Tibial nerve (tissue), 4 donors: ENCODE data around the gene SNX9. TPM values are rescaled to one million over a fixed set of nuclear protein-coding genes. Genes with fewer than 3 reads are reported as not detected.

Source experiments
- DNase-seq, 2 donors: peaks; one replicate each; pipeline ENCODE4 v3.0.0-alpha.2; 2019; ENCODE audit warnings: low spot score in 2 of 2
- H3K27ac ChIP-seq, 4 donors: fragments of 200-600 bp; sonication (generic) in 3 of 4; one replicate each; pipeline ENCODE4 v1.5.1; 2017 to 2019; ENCODE audit warnings: mild to moderate bottlenecking in 1 of 4
- H3K27me3 ChIP-seq, 2 donors: fragments of 200-600 bp; sonication (generic) in 1 of 2; one replicate each; pipeline versions ENCODE4 v1.5.1 to v1.6.0; 2017 to 2019
- H3K36me3 ChIP-seq, 3 donors: fragments of 200-600 bp; sonication (generic); one replicate each; pipeline ENCODE4 v1.5.1; 2018 to 2019
- H3K4me1 ChIP-seq, 4 donors: fragments of 200-600 bp; sonication (generic) in 3 of 4; one replicate each; pipeline ENCODE4 v1.5.1; 2017 to 2019
- H3K4me3 ChIP-seq, 4 donors: fragments of 200-600 bp; sonication (generic) in 3 of 4; one replicate each; pipeline ENCODE4 v1.5.1; 2017 to 2019; ENCODE audit warnings: mild to moderate bottlenecking in 1 of 4, moderate library complexity in 1 of 4
- H3K9me3 ChIP-seq, 4 donors: fragments of 200-600 bp; sonication (generic) in 3 of 4; one replicate each; pipeline ENCODE4 v1.5.1; 2017 to 2019
- EP300 ChIP-seq, 2 donors: sonication (generic); formaldehyde crosslinking; IDR thresholded peaks; one replicate each; pipeline ENCODE4 v1.6.1; 2017; ENCODE audit warnings: antibody characterized with exemption in 2 of 2, mild to moderate bottlenecking in 1 of 2
- POLR2A ChIP-seq, 2 donors: fragments of 450-650 bp; IDR thresholded peaks; one replicate each; pipeline ENCODE4 v1.6.1; 2017; ENCODE audit warnings: antibody characterized with exemption in 2 of 2, mild to moderate bottlenecking in 2 of 2, moderate library complexity in 2 of 2
- WGBS, 2 donors: methylation state at CpG; one replicate each; pipeline ENCODE4 v1.1.5; 2018; 5-methylcytosine and 5-hydroxymethylcytosine counted together
- total RNA-seq, 4 donors: library from RNA; depleted of rRNA; stranded (reverse); fragments of >200 nt; gene quantifications; one replicate each; pipeline ENCODE4 v1.1.0, GENCODE V29; 2016
- TF ChIP-seq, protein P1 (sequence below), 5 experiments: fragments of 200-600 bp in 3 of 5; fragments of 450-650 bp in 2 of 5; sonication (generic) in 3 of 5; IDR thresholded peaks; one replicate each; pipeline ENCODE4 v1.5.1; 2016 to 2019; ENCODE audit warnings: antibody characterized with exemption in 5 of 5, mild to moderate bottlenecking in 3 of 5, moderate library complexity in 2 of 5

Gene SNX9
- total RNA-seq, 4 donors from 2014 or later: 61.2 to 69.2 (median 63.9) TPM

GRCh38 chr6:157788180-157788579 is 34.9 kb upstream of the SNX9 start:
- no peak overlapping the region for H3K4me3 ChIP-seq
- TF ChIP-seq POLR2A (IDR thresholded peaks at IDR 0.05) (no peak), EP300 (IDR thresholded peaks at IDR 0.05) (no peak)
- TF ChIP-seq, protein P1, sequence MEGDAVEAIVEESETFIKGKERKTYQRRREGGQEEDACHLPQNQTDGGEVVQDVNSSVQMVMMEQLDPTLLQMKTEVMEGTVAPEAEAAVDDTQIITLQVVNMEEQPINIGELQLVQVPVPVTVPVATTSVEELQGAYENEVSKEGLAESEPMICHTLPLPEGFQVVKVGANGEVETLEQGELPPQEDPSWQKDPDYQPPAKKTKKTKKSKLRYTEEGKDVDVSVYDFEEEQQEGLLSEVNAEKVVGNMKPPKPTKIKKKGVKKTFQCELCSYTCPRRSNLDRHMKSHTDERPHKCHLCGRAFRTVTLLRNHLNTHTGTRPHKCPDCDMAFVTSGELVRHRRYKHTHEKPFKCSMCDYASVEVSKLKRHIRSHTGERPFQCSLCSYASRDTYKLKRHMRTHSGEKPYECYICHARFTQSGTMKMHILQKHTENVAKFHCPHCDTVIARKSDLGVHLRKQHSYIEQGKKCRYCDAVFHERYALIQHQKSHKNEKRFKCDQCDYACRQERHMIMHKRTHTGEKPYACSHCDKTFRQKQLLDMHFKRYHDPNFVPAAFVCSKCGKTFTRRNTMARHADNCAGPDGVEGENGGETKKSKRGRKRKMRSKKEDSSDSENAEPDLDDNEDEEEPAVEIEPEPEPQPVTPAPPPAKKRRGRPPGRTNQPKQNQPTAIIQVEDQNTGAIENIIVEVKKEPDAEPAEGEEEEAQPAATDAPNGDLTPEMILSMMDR (IDR thresholded peaks at IDR 0.05): no peak
- no peaks in the 10 kb centered on the region for H3K36me3 ChIP-seq
- no peak overlapping the region for H3K27ac ChIP-seq
- 82 to 94% methylated on average over 1 of the region's 1 CpG for WGBS, 2 donors
- DNase-seq: no peak
- no peaks in the 10 kb centered on the region for H3K27me3 ChIP-seq
- H3K9me3 ChIP-seq: no peaks in the 10 kb centered on the region
- H3K4me1 ChIP-seq: peaks cover 0 to 16% (median 0%) of the 10 kb centered on the region in 4 donors

- H3K4me1 ChIP-seq: peaks cover 0 to 16% (median 0%) of the 10 kb centered on the region in 4 donors
- no peak for DNase-seq
- H3K27me3 ChIP-seq: no peaks in the 10 kb centered on the region
- TF ChIP-seq, protein P1 (IDR thresholded peaks at IDR 0.05): no peak
- TF ChIP-seq EP300 (IDR thresholded peaks at IDR 0.05) (no peak), POLR2A (IDR thresholded peaks at IDR 0.05) (no peak)
- H3K9me3 ChIP-seq: no peaks in the 10 kb centered on the region
- no peak overlapping the region for H3K4me3 ChIP-seq
- 91% methylated on average over 3 of the region's 3 CpGs for WGBS, 2 donors
- no peak overlapping the region for H3K27ac ChIP-seq
- H3K36me3 ChIP-seq: no peaks in the 10 kb centered on the region
Observed at GRCh38 chr6:157789297-157789696, 33.7 kb upstream of the SNX9 start.

- Histone ChIP-seq H3K4me3 (no peak overlapping the region), H3K4me1 (peaks cover 0 to 16% (median 0%) of the 10 kb centered on the region in 4 donors), H3K36me3 (no peaks in the 10 kb centered on the region), H3K27me3 (no peaks in the 10 kb centered on the region), H3K9me3 (no peaks in the 10 kb centered on the region), H3K27ac (no peak overlapping the region)
- WGBS, 2 donors: 78 to 88% methylated on average over 15 of the region's 15 CpGs
- TF ChIP-seq EP300 (IDR thresholded peaks at IDR 0.05) (no peak), POLR2A (IDR thresholded peaks at IDR 0.05) (no peak)
- TF ChIP-seq, protein P1 (IDR thresholded peaks at IDR 0.05): no peak
- no peak for DNase-seq
Observed at GRCh38 chr6:157789861-157790260, 33.2 kb upstream of the SNX9 start.

DNA sequence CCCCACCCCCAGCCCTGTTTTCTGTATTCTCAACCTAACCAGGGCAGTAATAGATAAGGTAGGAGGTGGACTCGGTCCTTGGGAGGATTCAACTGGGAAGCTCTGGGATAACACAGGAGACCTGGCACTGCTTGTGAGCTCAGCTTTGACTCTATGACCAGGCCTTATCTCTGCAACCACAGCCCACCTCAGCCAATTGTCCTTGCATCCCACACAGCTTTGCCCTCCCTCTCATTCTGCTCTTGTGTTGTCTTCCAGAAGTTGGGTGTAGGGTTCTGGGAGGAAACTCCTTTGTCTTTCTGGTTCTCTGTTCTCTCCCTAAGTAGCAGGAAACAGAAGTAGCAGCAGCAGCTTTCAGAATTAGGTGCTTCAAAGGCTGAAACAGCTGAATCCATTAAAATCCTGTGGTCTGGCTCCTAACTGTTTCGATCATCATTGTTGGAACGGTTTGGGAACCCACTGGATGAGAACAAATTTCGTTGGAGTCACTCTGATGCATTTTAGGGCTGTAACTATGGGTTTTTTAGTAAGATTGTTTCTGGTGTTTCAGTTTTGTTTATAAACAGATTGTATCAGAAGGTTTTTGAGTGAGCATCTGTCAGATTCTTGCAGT is 32.4 kb upstream of the SNX9 start:
- Histone ChIP-seq H3K27me3 (no peaks in the 10 kb centered on the region), H3K9me3 (no peaks in the 10 kb centered on the region), H3K4me1 (peaks cover 0 to 16% (median 0%) of the 10 kb centered on the region in 4 donors), H3K36me3 (no peaks in the 10 kb centered on the region), H3K27ac (peak overlapping the region in 2 of 4 donors; percentile 3 to 15), H3K4me3 (no peak overlapping the region)
- TF ChIP-seq, protein P1 (IDR thresholded peaks at IDR 0.05): no peak
- no peak for TF ChIP-seq POLR2A (IDR thresholded peaks at IDR 0.05)
- no peak for TF ChIP-seq EP300 (IDR thresholded peaks at IDR 0.05)
- WGBS, 2 donors: 48 to 58% methylated on average over 4 of the region's 4 CpGs
- DNase-seq: no peak

- no peaks in the 10 kb centered on the region for H3K36me3 ChIP-seq
- H3K27me3 ChIP-seq: no peaks in the 10 kb centered on the region
- DNase-seq: no peak
- H3K4me3 ChIP-seq: no peak overlapping the region
- H3K27ac ChIP-seq: no peak overlapping the region
- H3K9me3 ChIP-seq: no peaks in the 10 kb centered on the region
- 71 to 80% methylated on average over 2 of the region's 2 CpGs for WGBS, 2 donors
- peaks cover 0 to 16% (median 0%) of the 10 kb centered on the region in 4 donors for H3K4me1 ChIP-seq
- TF ChIP-seq POLR2A (IDR thresholded peaks at IDR 0.05) (no peak), EP300 (IDR thresholded peaks at IDR 0.05) (no peak)
- TF ChIP-seq, protein P1 (IDR thresholded peaks at IDR 0.05): no peak
Observed at GRCh38 chr6:157791450-157791849, 31.6 kb upstream of the SNX9 start.
